Psoas muscle (tissue), 8 donors: ENCODE data around the gene DYNLL2. TPM values are rescaled to one million over a fixed set of nuclear protein-coding genes. Genes with fewer than 3 reads are reported as not detected.

Source experiments
- ATAC-seq, 4 donors: fragments of 200-7000 bp; cut with Tn5 transposase; one replicate each; pipeline ENCODE4 v1.9.1; 2020; ENCODE audit warnings: moderate library complexity in 3 of 4, mild to moderate bottlenecking in 2 of 4
- DNase-seq, 2 donors: peaks; one replicate each; pipeline ENCODE4 v3.0.0-alpha.2; 2020
- H3K27ac ChIP-seq: fragments of 200-600 bp; one replicate; pipeline ENCODE4 v1.8.0; 2022
- H3K27me3 ChIP-seq, 3 donors: fragments of 200-600 bp in 1 of 3; one replicate each; pipeline versions ENCODE4 v1.6.1 to v1.8.0; 2013 to 2022; ENCODE audit warnings: low read length in 2 of 3, mild to moderate bottlenecking in 2 of 3, moderate library complexity in 1 of 3; ENCODE audit not compliant: insufficient read depth in 3 of 3
- H3K36me3 ChIP-seq, 2 donors: fragments of 200-600 bp in 1 of 2; one replicate each; pipeline versions ENCODE4 v1.6.1 to v1.8.0; 2013 to 2022; ENCODE audit warnings: low read depth in 1 of 2, mild to moderate bottlenecking in 1 of 2, moderate library complexity in 1 of 2; ENCODE audit not compliant: insufficient read depth in 1 of 2
- H3K4me1 ChIP-seq: fragments of 200-600 bp; one replicate; pipeline ENCODE4 v1.8.0; 2022
- H3K4me3 ChIP-seq: fragments of 200-600 bp; one replicate; pipeline ENCODE4 v1.8.0; 2022; ENCODE audit warnings: mild to moderate bottlenecking
- H3K9me3 ChIP-seq: fragments of 200-600 bp; one replicate; pipeline ENCODE4 v1.8.0; 2022
- CTCF ChIP-seq: fragments of 200-600 bp; IDR thresholded peaks from one replicate; pipeline ENCODE4 v1.8.0; 2022; ENCODE audit warnings: antibody characterized with exemption
- WGBS, 3 donors: extraction: QIAGEN DNeasy Blood & Tissue Kit; methylation state at CpG; one replicate each; pipeline versions ENCODE4 v1.1.6 to v1.1.7; 2013; 5-methylcytosine and 5-hydroxymethylcytosine counted together
- intact Hi-C, 2 donors: fragments of 100-400 bp; cut with DNase I; formaldehyde crosslinking; loops; one replicate each; pipeline versions ENCODE4 v1.11.0 to v1.14.2; 2022
- polyA plus RNA-seq, 3 donors: library from polyadenylated mRNA; stranded (reverse); fragments of 200-250 nt; gene quantifications; one replicate each; pipeline ENCODE4 v1.2.3, GENCODE V29; 2013
- total RNA-seq, 4 donors: library from RNA; stranded (reverse); fragmentation: NEBNext Ultra II Directional in 2 of 4; extraction: Animal tissue kit (Norgen Biotek cat#: 25700) in 2 of 4; gene quantifications; one replicate each; pipeline versions ENCODE4 v1.2.1 to v1.2.4, GENCODE V29; 2021 to 2023
- donor health status: healthy with polysubstance abuse.
- donor health status: DM: no; HTN: no; CAD: no; lungs with moderate emphysema.
- donor health status: Bipolar disorder and iron deficiency.
- donor health status: healthy.
- donor health status: DM: yes; HTN: yes; CAD: no.
- donor health status: DM: no; HTN: no; CAD: no.
- donor health status: DM: no; HTN: no; CAD: no.
- donor health status: DM: yes; HTN: yes; CAD: no.

The DYNLL2 gene
- total and polyA plus RNA-seq, 7 donors: 28.9 to 84.3 (median 46.8) TPM

GRCh38 chr17:58084317-58084981, 1.2 kb downstream of the DYNLL2 start:
- no peak for TF ChIP-seq CTCF
- WGBS, 3 donors: 0 to 2% (median 1%) methylated on average over 7 of the region's 7 CpGs
- Histone ChIP-seq H3K4me1 (peaks cover 43% of the 10 kb centered on the region), H3K4me3 (peak overlapping the region; percentile 97), H3K27ac (peak overlapping the region; percentile 94), H3K9me3 (no peaks in the 10 kb centered on the region), H3K36me3 (peaks cover 4 to 38% of the 10 kb centered on the region in 2 donors), H3K27me3 (peaks cover 0 to 2% (median 0%) of the 10 kb centered on the region in 3 donors)
- ATAC-seq (peak in 1 of 4 donors; percentile 44), DNase-seq (peak; percentile 42 to 77)
- intact Hi-C loops: loop anchor here (5.0 to 10.0 kb wide), 2 partner anchors 77 to 230 kb away; partner anchors contain the start of genes SRSF1 (in 2 of the 2) and MRPS23 (in 1 of the 2)

- intact Hi-C loops: loop anchor here in 1 of 2 donors (10.0 kb wide), 1 partner anchor 230 kb away; the partner anchor contains the start of gene MRPS23
- Histone ChIP-seq H3K27ac (peak overlapping the region; percentile 94), H3K4me1 (peaks cover 46% of the 10 kb centered on the region), H3K27me3 (no peaks in the 10 kb centered on the region), H3K9me3 (no peaks in the 10 kb centered on the region), H3K36me3 (peaks cover 7 to 45% of the 10 kb centered on the region in 2 donors), H3K4me3 (peak overlapping the region; percentile 97)
- no peak for TF ChIP-seq CTCF
- no peak for ATAC-seq
- WGBS, 3 donors: 44 to 60% (median 49%) methylated on average over 8 of the region's 8 CpGs
- no peak for DNase-seq
These were observed 2.0 kb downstream of the DYNLL2 start for GRCh38 chr17:58085039-58085715.

GRCh38 chr17:58086953-58087352, 3.7 kb downstream of the DYNLL2 start:
- H3K27ac ChIP-seq: no peak overlapping the region
- intact Hi-C loops: loop anchor here in 1 of 2 donors (10.0 kb wide), 1 partner anchor 232 kb away; the partner anchor contains the start of gene MRPS23
- H3K4me3 ChIP-seq: no peak overlapping the region
- H3K9me3 ChIP-seq: no peaks in the 10 kb centered on the region
- ATAC-seq: no peak
- no peak for TF ChIP-seq CTCF
- WGBS, 3 donors: 68 to 69% (median 69%) methylated on average over 8 of the region's 8 CpGs
- no peak for DNase-seq
- H3K4me1 ChIP-seq: peaks cover 46% of the 10 kb centered on the region
- peaks cover 9 to 63% of the 10 kb centered on the region in 2 donors for H3K36me3 ChIP-seq
- no peaks in the 10 kb centered on the region for H3K27me3 ChIP-seq

GRCh38 chr17:58088624-58089023, 5.4 kb downstream of the DYNLL2 start:
- Histone ChIP-seq H3K9me3 (no peaks in the 10 kb centered on the region), H3K36me3 (peaks cover 15 to 79% of the 10 kb centered on the region in 2 donors), H3K4me1 (peaks cover 46% of the 10 kb centered on the region), H3K27me3 (no peaks in the 10 kb centered on the region), H3K4me3 (no peak overlapping the region), H3K27ac (no peak overlapping the region)
- no peak for TF ChIP-seq CTCF
- intact Hi-C loops: loop anchor here in 1 of 2 donors (10.0 kb wide), 1 partner anchor 234 kb away; the partner anchor contains the start of gene MRPS23
- WGBS, 3 donors: 57 to 65% (median 64%) methylated on average over 5 of the region's 5 CpGs
- ATAC-seq: no peak
- no peak for DNase-seq
